Activated CD4-positive, alpha-beta T cell treated with anti-CD3 and anti-CD28 coated beads for 48 hours (primary cell): Measurements from ENCODE around the gene NPIPB4.
A peak's percentile ranks its signal among the peaks of the same experiment; 100 is the strongest.
"Not testable (repeated sequence)": the region's sequence is repeated elsewhere in the genome, so short reads cannot be mapped to it uniquely, and the experiment has no call there.

Source experiments
- DNase-seq: peaks from one replicate; pipeline ENCODE4 v3.0.0-alpha.2; 2020

Gene NPIPB4

GRCh38 chr16:21857656-21858055, at the start of gene NPIPB4:
NPIPB4 (minus strand) TSS chr16:21857756; CDS start chr16:21857378, 378 bp downstream.
- not testable (repeated sequence) for DNase-seq

- not testable (repeated sequence) for DNase-seq
Observed at GRCh38 chr16:21898998-21899397, 41.4 kb upstream of the NPIPB4 start.

- DNase-seq: peak; percentile 11
Observed at GRCh38 chr16:21881988-21882387, 24.4 kb upstream of the NPIPB4 start.

GRCh38 chr16:21837186-21837585, 20.4 kb downstream of the NPIPB4 start:
- DNase-seq: not testable (repeated sequence)

GRCh38 chr16:21836334-21836733, 21.2 kb downstream of the NPIPB4 start:
- not testable (repeated sequence) for DNase-seq

- DNase-seq: not testable (repeated sequence)
Observed at GRCh38 chr16:21835747-21836146, 21.8 kb downstream of the NPIPB4 start.

GRCh38 chr16:21834211-21834610, 23.3 kb downstream of the NPIPB4 start:
- DNase-seq: not testable (repeated sequence)

- not testable (repeated sequence) for DNase-seq
Observed at GRCh38 chr16:21829929-21830328, 27.6 kb downstream of the NPIPB4 start.

- not testable (repeated sequence) for DNase-seq
Observed at GRCh38 chr16:21826067-21826706, 31.4 kb downstream of the NPIPB4 start.

GRCh38 chr16:21825526-21825925, 32.0 kb downstream of the NPIPB4 start:
- not testable (repeated sequence) for DNase-seq

GRCh38 chr16:21823258-21823657, 34.3 kb downstream of the NPIPB4 start:
- DNase-seq: not testable (repeated sequence)

GRCh38 chr16:21820908-21821465, 36.6 kb downstream of the NPIPB4 start:
- DNase-seq: not testable (repeated sequence)

- DNase-seq: peak; percentile 82
Observed at GRCh38 chr16:21820028-21820907, 37.3 kb downstream of the NPIPB4 start.

- not testable (repeated sequence) for DNase-seq
Observed at GRCh38 chr16:21819617-21820016, 37.9 kb downstream of the NPIPB4 start.

- DNase-seq: not testable (repeated sequence)
Observed at GRCh38 chr16:21817012-21817411, 40.5 kb downstream of the NPIPB4 start.

- DNase-seq: not testable (repeated sequence)
Observed at GRCh38 chr16:21815694-21816093, 41.9 kb downstream of the NPIPB4 start.

- DNase-seq: not testable (repeated sequence)
Observed at GRCh38 chr16:21802375-21802663, 55.2 kb downstream of the NPIPB4 start.

GRCh38 chr16:21801538-21802374, 55.8 kb downstream of the NPIPB4 start:
- DNase-seq: peak; percentile 25

- not testable (repeated sequence) for DNase-seq
Observed at GRCh38 chr16:21798601-21799000, 59.0 kb downstream of the NPIPB4 start.

- not testable (repeated sequence) for DNase-seq
Observed at GRCh38 chr16:21793310-21793709, 64.2 kb downstream of the NPIPB4 start.

GRCh38 chr16:21790506-21790905, 67.0 kb downstream of the NPIPB4 start:
- DNase-seq: not testable (repeated sequence)
